ENCODE results near the gene TBC1D14.

DNA sequence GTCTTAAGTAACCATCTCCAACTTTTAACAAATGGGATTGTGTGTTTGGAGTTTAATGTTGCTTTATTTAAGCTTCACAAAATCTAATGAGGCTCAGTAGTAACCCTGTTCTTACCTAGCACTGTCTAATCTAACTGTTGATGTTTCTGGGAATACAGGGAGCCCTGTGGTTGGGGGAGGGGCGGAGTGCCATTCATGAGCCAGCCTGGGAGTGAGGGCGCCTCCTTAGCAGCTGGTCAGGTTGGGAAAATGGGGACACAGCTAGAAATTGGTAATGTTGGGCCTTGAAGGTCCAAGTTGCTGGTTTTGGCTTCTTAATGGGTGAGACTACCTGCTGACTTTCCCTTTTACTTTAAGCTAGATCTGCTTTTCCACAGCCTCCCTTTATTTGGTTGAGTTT is 110.7 kb downstream of the TBC1D14 start:
- peak in 1 of 3 experiments; percentile 3; a peak in 1 of 4 replicates for TF ChIP-seq CTCF (IDR thresholded peaks at IDR 0.05; ENCODE audit: control extremely low read depth in 1 of 3, insufficient read depth in 1 of 3, low read depth in 1 of 3, low read length in 3 of 3)
- no peak for TF ChIP-seq CREB1 (IDR thresholded peaks at IDR 0.05)
- TF ChIP-seq TEAD4 (IDR thresholded peaks at IDR 0.05; ENCODE audit: low read depth, low read length): no peak
- no peak for TF ChIP-seq EP300 (IDR thresholded peaks at IDR 0.05; ENCODE audit: borderline replicate concordance in 1 of 2, low read depth in 2 of 2, low read length in 2 of 2)
- TF ChIP-seq TBP (IDR thresholded peaks at IDR 0.05; ENCODE audit: low read depth, low read length): no peak
- TF ChIP-seq HDAC6 (IDR thresholded peaks at IDR 0.05; ENCODE audit: low read depth, low read length): no peak
- no peak for TF ChIP-seq TCF12 (IDR thresholded peaks at IDR 0.05; ENCODE audit: low read depth, low read length)
- no peak for TF ChIP-seq POLR2AphosphoS5 (IDR thresholded peaks at IDR 0.05; ENCODE audit: low read depth, low read length)
- no peak for TF ChIP-seq EZH2 (IDR thresholded peaks at IDR 0.05; ENCODE audit: low read depth, low read length, severe bottlenecking)
